Gastroesophageal sphincter (tissue), 4 donors: ENCODE results near the gene APOL1. TPM values are rescaled to one million over a fixed set of nuclear protein-coding genes. Genes with fewer than 3 reads are reported as not detected.

Experiments used
- ATAC-seq: fragments of 150-250 bp; one replicate; pipeline ENCODE4 v1.9.1; 2016; ENCODE audit warnings: mild to moderate bottlenecking, moderate library complexity
- H3K27ac ChIP-seq, 4 donors: fragments of 200-600 bp; sonication (generic) in 3 of 4; 1 replicate in 3 of 4; 2 replicates in 1 of 4; pipeline ENCODE4 v1.5.1; 2016 to 2019
- H3K27me3 ChIP-seq: fragments of 200-600 bp; sonication (generic); one replicate; pipeline ENCODE4 v1.5.1; 2019
- H3K36me3 ChIP-seq, 2 donors: fragments of 200-600 bp; sonication (generic); one replicate each; pipeline ENCODE4 v1.5.1; 2019; ENCODE audit warnings: control low read depth in 1 of 2
- H3K4me1 ChIP-seq, 3 donors: fragments of 200-600 bp; sonication (generic); 1 replicate in 2 of 3; 2 replicates in 1 of 3; pipeline ENCODE4 v1.5.1; 2016 to 2019; ENCODE audit warnings: control low read depth in 2 of 3
- H3K4me3 ChIP-seq, 2 donors: fragments of 200-600 bp; sonication (generic); one replicate each; pipeline ENCODE4 v1.5.1; 2019; ENCODE audit warnings: mild to moderate bottlenecking in 1 of 2, moderate library complexity in 1 of 2
- H3K9me3 ChIP-seq, 3 donors: fragments of 200-600 bp; sonication (generic); one replicate each; pipeline ENCODE4 v1.5.1; 2017 to 2019; ENCODE audit warnings: control low read depth in 2 of 3
- EP300 ChIP-seq: sonication (generic); formaldehyde crosslinking; IDR thresholded peaks from one replicate; pipeline ENCODE4 v1.6.1; 2017; ENCODE audit warnings: antibody characterized with exemption, mild to moderate bottlenecking
- POLR2A ChIP-seq, 2 donors: fragments of 450-650 bp; IDR thresholded peaks; one replicate each; pipeline ENCODE4 v1.6.1; 2017; ENCODE audit warnings: antibody characterized with exemption in 2 of 2, mild to moderate bottlenecking in 2 of 2, moderate library complexity in 1 of 2
- POLR2AphosphoS5 ChIP-seq: sonication (generic); formaldehyde crosslinking; IDR thresholded peaks from one replicate; pipeline ENCODE4 v1.6.1; 2017; ENCODE audit warnings: antibody characterized with exemption
- WGBS, 2 donors: methylation state at CpG; one replicate each; pipeline ENCODE4 v1.1.5; 2018; ENCODE audit warnings: low coverage in 1 of 2; 5-methylcytosine and 5-hydroxymethylcytosine counted together
- total RNA-seq, 4 donors: library from RNA; depleted of rRNA; stranded (reverse); fragments of >200 nt; gene quantifications; one replicate each; pipeline ENCODE4 v1.1.0, GENCODE V29; 2016
- TF ChIP-seq, protein P1 (sequence below), 4 experiments: fragments of 200-600 bp in 2 of 4; fragments of 450-650 bp in 2 of 4; sonication (generic) in 1 of 4; IDR thresholded peaks; one replicate each; pipeline ENCODE4 v1.5.1; 2017 to 2019; ENCODE audit warnings: antibody characterized with exemption in 4 of 4, mild to moderate bottlenecking in 2 of 4, moderate library complexity in 2 of 4

The APOL1 gene
- total RNA-seq, 4 donors from 2014 or later: 10.0 to 53.7 (median 26.0) TPM

DNA sequence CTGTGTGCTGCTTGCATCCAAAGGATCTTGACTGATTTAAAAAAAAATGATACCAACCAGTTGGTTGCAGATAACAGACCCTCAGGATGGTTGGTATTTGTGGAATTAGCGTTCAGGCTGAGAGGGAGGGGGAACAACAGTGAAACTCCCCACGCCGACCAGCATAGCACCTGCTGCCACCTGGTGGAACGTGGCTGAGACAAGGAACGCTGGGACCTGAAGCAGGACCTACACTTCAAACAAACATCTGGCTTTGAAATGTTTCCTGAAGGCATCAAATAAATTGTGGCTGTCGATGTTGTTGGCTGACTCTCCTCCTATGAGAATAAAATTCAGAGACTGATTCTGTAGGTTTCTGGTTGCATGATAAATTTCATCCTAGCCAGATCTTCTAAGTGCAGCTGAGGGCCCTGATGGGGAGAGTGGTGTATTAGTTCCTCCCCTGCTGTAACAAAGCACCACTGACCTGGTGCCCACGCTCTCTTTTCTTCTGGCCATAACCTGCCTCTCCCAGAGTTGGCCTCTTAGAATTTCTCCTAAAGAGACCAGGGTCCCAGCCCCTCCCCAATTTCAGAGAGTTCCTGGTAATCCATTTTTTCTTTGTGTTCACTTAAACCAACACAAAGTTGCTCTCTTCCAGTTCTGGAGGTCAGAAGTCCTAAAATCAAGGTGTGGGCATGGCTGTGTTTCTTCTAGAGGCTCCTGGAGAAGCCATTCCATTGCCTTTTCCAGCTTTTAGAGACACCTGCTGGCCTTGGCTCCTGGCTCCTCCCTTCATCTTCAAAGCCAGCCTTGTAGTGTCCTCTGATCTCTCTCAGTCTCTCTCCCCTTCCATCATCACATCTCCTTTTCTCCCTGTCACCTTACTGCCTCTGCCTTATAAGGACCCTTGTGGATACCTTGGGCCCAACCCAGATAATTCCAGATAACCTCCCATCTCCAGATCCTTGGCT lies 30.9 kb upstream of the APOL1 start:
- TF ChIP-seq, protein P1, sequence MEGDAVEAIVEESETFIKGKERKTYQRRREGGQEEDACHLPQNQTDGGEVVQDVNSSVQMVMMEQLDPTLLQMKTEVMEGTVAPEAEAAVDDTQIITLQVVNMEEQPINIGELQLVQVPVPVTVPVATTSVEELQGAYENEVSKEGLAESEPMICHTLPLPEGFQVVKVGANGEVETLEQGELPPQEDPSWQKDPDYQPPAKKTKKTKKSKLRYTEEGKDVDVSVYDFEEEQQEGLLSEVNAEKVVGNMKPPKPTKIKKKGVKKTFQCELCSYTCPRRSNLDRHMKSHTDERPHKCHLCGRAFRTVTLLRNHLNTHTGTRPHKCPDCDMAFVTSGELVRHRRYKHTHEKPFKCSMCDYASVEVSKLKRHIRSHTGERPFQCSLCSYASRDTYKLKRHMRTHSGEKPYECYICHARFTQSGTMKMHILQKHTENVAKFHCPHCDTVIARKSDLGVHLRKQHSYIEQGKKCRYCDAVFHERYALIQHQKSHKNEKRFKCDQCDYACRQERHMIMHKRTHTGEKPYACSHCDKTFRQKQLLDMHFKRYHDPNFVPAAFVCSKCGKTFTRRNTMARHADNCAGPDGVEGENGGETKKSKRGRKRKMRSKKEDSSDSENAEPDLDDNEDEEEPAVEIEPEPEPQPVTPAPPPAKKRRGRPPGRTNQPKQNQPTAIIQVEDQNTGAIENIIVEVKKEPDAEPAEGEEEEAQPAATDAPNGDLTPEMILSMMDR (IDR thresholded peaks at IDR 0.05): peak in 3 of 4 experiments; percentile 44 to 65 (median 49)
- TF ChIP-seq POLR2A (IDR thresholded peaks at IDR 0.05) (no peak), EP300 (no peak)

DNA sequence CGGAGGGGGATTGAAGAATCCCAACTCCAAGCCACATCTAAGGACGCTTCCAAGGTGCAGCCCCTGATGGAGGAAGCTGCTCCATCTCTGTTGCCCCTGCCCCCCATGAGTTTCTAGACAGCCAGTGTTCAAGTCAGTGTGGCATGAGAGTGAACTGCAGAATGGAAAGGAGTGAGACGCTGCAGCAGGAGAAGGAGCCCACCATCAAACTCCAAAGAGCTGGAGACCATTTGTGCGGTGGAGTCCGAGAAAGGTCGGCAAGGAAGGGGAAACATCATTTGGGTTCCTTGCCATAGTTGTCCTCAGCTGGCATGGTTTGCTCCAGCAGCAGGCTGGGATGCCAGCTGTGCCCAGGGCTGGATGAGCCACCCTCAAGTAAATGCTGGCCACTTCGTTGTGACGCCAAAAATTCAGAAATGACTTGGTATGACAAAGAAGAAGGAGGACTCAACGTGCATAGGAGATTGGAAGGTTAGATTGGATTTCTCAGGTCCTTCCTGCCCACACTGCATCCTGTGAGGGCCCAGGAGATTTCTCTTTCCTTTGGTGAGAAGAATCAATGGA lies 30.0 kb upstream of the APOL1 start:
- Histone ChIP-seq H3K27ac (no peak overlapping the region), H3K36me3 (peaks cover 0 to 30% of the 10 kb centered on the region in 2 donors), H3K4me1 (peaks cover 0 to 7% (median 4%) of the 10 kb centered on the region in 3 donors), H3K4me3 (no peak overlapping the region), H3K27me3 (no peaks in the 10 kb centered on the region), H3K9me3 (no peaks in the 10 kb centered on the region)
- TF ChIP-seq POLR2A (IDR thresholded peaks at IDR 0.05) (no peak), POLR2AphosphoS5 (no peak), EP300 (no peak)
- TF ChIP-seq, protein P1 (IDR thresholded peaks at IDR 0.05): no peak
- no peak for ATAC-seq
- WGBS, 2 donors: 84% methylated on average over 6 to 8 of the region's 9 CpGs

More for the DNA sequence above, 30.9 kb upstream of the APOL1 start:
- Histone ChIP-seq H3K9me3 (no peaks in the 10 kb centered on the region), H3K4me1 (peaks cover 0 to 7% (median 4%) of the 10 kb centered on the region in 3 donors), H3K27me3 (no peaks in the 10 kb centered on the region), H3K4me3 (no peak overlapping the region), H3K36me3 (peaks cover 0 to 21% of the 10 kb centered on the region in 2 donors), H3K27ac (no peak overlapping the region)
- ATAC-seq: peak; percentile 66
- WGBS, 2 donors: 20 to 44% methylated on average over 2 to 7 of the region's 7 CpGs

DNA sequence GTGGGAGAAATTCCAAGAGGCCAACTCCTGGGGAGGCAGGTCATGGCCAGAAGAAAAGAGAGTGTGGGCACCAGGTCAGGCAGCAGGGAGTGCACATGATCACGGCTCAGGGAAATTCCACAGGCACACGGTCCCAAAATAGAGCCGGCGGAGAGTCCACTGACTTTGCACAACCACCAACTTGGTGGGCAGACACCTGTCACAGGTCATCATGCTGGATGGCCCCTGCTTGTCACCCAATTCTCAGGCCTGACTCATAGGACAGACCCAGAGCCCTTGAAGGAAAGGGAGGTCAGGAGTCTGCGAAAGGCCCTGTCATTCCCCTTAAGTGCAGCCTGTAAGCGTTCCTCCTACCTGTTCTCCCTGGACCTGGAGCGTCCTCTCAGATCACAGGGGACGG lies 29.4 kb upstream of the APOL1 start:
- Histone ChIP-seq H3K9me3 (no peaks in the 10 kb centered on the region), H3K4me3 (no peak overlapping the region), H3K4me1 (peaks cover 0 to 7% (median 4%) of the 10 kb centered on the region in 3 donors), H3K36me3 (peaks cover 0 to 35% of the 10 kb centered on the region in 2 donors), H3K27me3 (no peaks in the 10 kb centered on the region), H3K27ac (no peak overlapping the region)
- no peak for TF ChIP-seq EP300
- TF ChIP-seq POLR2AphosphoS5: no peak
- no peak for TF ChIP-seq POLR2A (IDR thresholded peaks at IDR 0.05)
- TF ChIP-seq, protein P1 (IDR thresholded peaks at IDR 0.05): no peak
- WGBS, 2 donors: 82 to 89% methylated on average over 4 to 7 of the region's 8 CpGs
- no peak for ATAC-seq

DNA sequence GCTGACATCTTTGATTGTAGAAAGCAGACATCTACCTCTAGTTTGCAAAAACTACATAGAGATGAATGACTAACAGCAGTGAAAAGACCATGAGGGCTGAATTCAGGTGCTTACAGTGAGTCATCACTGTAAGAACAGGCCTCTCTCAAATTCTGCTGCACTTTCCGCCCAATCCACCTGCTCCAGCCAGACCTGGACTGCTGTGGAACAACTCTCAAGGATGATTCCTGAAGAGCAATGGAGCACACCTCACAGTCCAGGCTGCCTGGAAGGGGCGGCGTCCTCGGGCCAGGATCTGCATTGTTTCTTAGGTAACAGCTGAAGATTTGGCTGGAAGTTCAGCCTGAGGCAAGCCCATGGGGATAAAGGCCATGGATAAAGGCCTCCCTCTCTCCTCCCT lies 28.7 kb upstream of the APOL1 start:
- WGBS, 2 donors: no CpG with 5 or more reads among the region's 4 CpGs
- ATAC-seq: no peak
- H3K9me3 ChIP-seq: no peaks in the 10 kb centered on the region
- no peak overlapping the region for H3K27ac ChIP-seq
- no peak for TF ChIP-seq POLR2AphosphoS5
- no peak for TF ChIP-seq POLR2A (IDR thresholded peaks at IDR 0.05)
- TF ChIP-seq, protein P1 (IDR thresholded peaks at IDR 0.05): no peak
- no peak for TF ChIP-seq EP300
- H3K4me1 ChIP-seq: peaks cover 0 to 7% (median 4%) of the 10 kb centered on the region in 3 donors
- no peaks in the 10 kb centered on the region for H3K27me3 ChIP-seq
- H3K36me3 ChIP-seq: peaks cover 0 to 43% of the 10 kb centered on the region in 2 donors
- H3K4me3 ChIP-seq: no peak overlapping the region
